ENCODE results near the gene WNT7B. TPM values are rescaled to one million over a fixed set of nuclear protein-coding genes. Genes with fewer than 3 reads are reported as not detected.

Gene WNT7B
- total RNA-seq, 4 donors from 2014 or later = not detected

DNA sequence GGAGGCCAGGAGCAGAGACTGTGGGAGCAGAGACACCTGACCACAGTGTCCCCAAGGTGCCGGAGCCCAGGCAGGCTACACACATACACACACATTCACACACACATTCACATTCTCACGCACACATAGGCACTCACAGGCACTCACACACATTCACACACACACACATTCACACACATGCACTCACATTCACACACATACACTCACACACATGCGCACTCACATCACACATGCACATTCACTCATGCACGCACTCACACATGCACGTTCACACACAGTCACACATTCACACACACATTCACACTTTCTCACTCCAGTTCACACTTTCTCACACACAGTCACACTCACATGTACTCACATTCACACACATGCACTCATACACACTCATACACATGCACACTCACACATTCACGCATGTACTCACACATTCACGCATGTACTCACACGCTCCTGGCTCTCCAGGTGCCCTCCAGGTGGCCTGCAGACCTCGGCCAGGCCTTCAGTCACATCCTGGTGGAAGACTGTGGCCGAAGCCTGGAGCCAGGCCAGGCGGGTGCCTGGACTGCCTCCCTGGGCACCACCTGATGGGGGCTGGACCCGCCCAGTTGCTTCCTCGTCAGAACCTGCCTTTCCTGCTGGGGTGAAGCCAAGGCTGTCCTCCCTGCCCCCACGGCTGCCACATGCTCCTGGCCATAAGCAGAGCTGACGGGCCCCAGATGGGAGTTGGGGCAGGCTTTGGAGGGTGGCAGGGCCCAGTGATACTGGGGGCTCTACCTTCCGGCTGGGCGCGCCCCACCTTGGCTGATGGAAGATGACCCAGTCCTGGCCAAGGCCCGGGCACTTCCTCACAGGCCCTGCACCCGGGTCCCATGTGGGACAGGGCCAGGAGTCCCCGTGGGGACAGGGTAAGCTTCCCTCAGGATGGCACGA, 89.5 kb downstream of the WNT7B start:
- H3K36me3 ChIP-seq = no peaks in the 10 kb centered on the region
- no peak overlapping the region for H3K4me3 ChIP-seq
- H3K4me1 ChIP-seq = peaks cover 0 to 9% (median 0%) of the 10 kb centered on the region in 4 donors
- peaks cover 0 to 72% of the 10 kb centered on the region in 2 donors for H3K27me3 ChIP-seq
- no peak for DNase-seq (ENCODE audit: low spot score in 2 of 2)
- TF ChIP-seq POLR2A (IDR thresholded peaks at IDR 0.05) (no peak), EP300 (IDR thresholded peaks at IDR 0.05) (no peak)
- H3K9me3 ChIP-seq = no peaks in the 10 kb centered on the region
- WGBS, 2 donors = 88% methylated on average over 13 to 18 of the region's 22 CpGs
- H3K27ac ChIP-seq = no peak overlapping the region

DNA sequence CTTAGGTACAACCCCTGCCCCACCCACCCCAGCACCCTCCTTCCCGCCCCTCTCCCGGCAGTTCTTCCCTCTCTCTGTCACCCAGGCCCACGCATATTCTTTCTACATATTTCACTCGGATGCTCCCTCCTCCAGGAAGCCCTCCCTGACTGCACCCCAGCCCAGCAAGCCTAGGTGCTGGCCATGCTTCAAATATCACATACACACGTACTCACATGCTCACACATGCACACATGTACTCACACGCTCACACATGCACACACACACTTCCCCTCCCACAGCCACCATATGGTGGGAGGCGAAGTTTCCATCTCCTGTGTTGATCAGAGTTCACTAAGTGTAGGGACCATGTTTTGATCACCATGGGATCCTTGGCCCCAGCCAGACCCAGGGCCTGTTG, 90.4 kb downstream of the WNT7B start:
- DNase-seq (ENCODE audit: low spot score in 2 of 2) = no peak

DNA sequence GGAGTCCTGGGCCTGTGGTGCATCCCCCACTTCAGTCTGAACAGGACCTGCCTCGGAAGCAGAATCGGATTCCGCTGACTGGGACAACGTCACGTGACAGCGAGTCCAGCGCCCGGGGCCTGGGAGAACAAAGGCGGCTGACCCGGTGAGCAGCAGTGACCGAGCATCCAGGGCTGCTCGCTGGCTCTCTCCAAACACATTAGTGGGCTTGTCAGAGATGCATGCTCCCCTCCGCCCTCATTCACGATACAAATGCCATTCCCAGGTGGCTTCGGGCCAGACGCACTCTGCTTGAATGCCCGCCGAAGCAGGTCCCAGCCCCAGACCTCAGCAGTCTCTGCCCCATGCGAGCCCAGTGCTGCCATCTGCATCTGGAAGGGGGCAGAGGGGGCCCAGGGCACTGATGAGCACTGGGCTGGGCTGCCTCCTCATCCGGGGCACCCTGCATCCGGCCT, 91.0 kb downstream of the WNT7B start:
- Histone ChIP-seq H3K27ac (no peak overlapping the region), H3K9me3 (no peaks in the 10 kb centered on the region), H3K36me3 (no peaks in the 10 kb centered on the region), H3K4me1 (peaks cover 0 to 15% (median 4%) of the 10 kb centered on the region in 4 donors), H3K4me3 (no peak overlapping the region), H3K27me3 (peaks cover 0 to 72% of the 10 kb centered on the region in 2 donors)
- no peak for TF ChIP-seq EP300 (IDR thresholded peaks at IDR 0.05)
- WGBS, 2 donors = 54 to 72% methylated on average over 12 to 21 of the region's 21 CpGs
- no peak for DNase-seq (ENCODE audit: low spot score in 2 of 2)

More for the DNA sequence above, 90.4 kb downstream of the WNT7B start:
- Histone ChIP-seq H3K27ac (no peak overlapping the region), H3K4me1 (peaks cover 0 to 9% (median 0%) of the 10 kb centered on the region in 4 donors), H3K36me3 (no peaks in the 10 kb centered on the region), H3K9me3 (no peaks in the 10 kb centered on the region), H3K27me3 (peaks cover 0 to 72% of the 10 kb centered on the region in 2 donors), H3K4me3 (no peak overlapping the region)
- WGBS, 2 donors = 96 to 97% methylated on average over 7 of the region's 7 CpGs
- TF ChIP-seq EP300 (IDR thresholded peaks at IDR 0.05) (no peak), POLR2A (IDR thresholded peaks at IDR 0.05) (no peak)
- TF ChIP-seq, protein P1, sequence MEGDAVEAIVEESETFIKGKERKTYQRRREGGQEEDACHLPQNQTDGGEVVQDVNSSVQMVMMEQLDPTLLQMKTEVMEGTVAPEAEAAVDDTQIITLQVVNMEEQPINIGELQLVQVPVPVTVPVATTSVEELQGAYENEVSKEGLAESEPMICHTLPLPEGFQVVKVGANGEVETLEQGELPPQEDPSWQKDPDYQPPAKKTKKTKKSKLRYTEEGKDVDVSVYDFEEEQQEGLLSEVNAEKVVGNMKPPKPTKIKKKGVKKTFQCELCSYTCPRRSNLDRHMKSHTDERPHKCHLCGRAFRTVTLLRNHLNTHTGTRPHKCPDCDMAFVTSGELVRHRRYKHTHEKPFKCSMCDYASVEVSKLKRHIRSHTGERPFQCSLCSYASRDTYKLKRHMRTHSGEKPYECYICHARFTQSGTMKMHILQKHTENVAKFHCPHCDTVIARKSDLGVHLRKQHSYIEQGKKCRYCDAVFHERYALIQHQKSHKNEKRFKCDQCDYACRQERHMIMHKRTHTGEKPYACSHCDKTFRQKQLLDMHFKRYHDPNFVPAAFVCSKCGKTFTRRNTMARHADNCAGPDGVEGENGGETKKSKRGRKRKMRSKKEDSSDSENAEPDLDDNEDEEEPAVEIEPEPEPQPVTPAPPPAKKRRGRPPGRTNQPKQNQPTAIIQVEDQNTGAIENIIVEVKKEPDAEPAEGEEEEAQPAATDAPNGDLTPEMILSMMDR (IDR thresholded peaks at IDR 0.05) = no peak

DNA sequence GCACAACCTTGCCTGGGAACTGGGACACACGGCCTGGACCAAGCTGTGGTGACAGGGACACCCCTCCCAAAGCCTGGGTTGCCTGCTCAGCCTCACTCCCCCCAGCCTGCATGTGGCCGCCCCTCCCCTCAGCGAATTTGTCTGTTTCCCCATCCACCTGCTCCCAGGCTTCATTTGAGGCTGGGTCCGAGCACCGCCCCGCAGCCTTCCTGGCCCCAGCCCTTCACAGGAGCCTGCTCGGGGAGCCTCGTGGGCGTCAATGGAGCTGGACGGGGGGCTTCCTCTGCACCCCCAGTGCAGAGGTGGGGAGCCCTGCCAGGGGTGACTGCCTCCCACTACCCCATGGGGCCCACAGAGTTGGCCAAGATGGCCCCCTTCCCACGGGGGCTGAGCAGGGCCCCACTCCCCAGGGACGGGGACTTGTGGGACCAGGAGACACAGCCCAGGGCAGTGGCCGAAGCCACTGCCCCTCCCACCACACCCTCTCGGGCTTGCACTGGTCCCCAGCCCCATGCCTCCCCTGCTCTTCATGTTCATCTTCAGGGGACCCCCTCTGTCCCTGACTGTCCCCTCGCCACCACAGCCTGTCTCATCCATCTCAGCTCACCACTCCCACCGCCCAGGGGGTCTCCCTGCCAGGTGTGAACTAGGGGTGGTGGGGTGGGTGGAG, 91.7 kb downstream of the WNT7B start:
- Histone ChIP-seq H3K4me1 (peaks cover 0 to 22% (median 8%) of the 10 kb centered on the region in 4 donors), H3K9me3 (no peaks in the 10 kb centered on the region), H3K36me3 (no peaks in the 10 kb centered on the region), H3K4me3 (no peak overlapping the region), H3K27ac (no peak overlapping the region), H3K27me3 (peaks cover 0 to 75% of the 10 kb centered on the region in 2 donors)
- WGBS, 2 donors = 83 to 85% methylated on average over 16 of the region's 16 CpGs
- no peak for DNase-seq (ENCODE audit: low spot score in 2 of 2)
- TF ChIP-seq EP300 (IDR thresholded peaks at IDR 0.05) (no peak), POLR2A (IDR thresholded peaks at IDR 0.05) (no peak)
- TF ChIP-seq, protein P1 (IDR thresholded peaks at IDR 0.05) = no peak

DNA sequence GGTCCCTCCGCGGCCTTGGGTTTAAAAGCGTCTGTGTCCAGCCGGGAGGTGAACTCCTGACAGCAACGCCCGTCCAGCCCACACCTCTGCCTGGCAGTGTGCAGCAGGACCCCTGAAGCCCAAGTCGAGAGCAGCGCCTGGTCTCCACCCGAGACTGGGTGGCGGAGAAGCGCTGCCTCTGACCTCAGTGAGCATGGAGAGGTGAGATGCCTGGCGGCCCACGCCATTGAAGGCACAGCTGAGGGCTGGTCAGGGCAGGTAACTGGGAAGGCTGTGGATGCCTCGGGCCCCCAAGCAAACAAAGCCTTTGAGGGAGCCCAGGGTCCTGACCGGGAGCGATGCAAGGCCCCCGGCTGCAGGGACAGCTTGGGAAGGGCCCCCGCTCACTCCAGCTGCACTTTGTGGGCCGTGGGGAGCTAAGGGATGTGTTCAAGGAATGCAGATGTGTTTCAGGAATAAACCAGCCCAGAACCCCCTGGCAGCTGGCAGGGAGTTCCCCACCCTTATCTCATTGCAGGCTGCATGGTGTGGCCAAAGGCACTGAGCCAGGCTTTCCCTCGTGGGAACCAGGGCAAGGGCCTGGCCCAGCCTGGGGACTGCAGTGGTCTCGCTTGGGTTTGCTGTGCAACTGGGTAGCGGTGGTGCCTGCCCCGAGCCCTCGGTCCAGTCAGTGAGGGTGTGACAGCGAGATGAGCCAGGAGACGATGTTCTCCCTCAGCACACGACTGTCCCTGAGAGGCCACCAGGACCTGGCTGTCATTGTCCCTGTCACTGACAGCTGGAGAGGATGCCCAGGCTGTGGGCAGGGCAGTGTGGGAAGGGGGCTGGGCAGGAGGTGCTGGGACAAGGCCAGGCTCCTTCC, 92.5 kb downstream of the WNT7B start:
- no peak overlapping the region for H3K4me3 ChIP-seq
- H3K27me3 ChIP-seq = peaks cover 0 to 74% of the 10 kb centered on the region in 2 donors
- no peak overlapping the region for H3K27ac ChIP-seq
- TF ChIP-seq POLR2A (IDR thresholded peaks at IDR 0.05) = no peak
- TF ChIP-seq EP300 (IDR thresholded peaks at IDR 0.05) = no peak
- TF ChIP-seq, protein P1 (IDR thresholded peaks at IDR 0.05) = no peak
- WGBS, 2 donors = 71 to 83% methylated on average over 20 to 21 of the region's 27 CpGs
- H3K36me3 ChIP-seq = no peaks in the 10 kb centered on the region
- H3K9me3 ChIP-seq = no peaks in the 10 kb centered on the region
- DNase-seq (ENCODE audit: low spot score in 2 of 2) = no peak
- H3K4me1 ChIP-seq = peaks cover 0 to 25% (median 10%) of the 10 kb centered on the region in 4 donors
